Measurements from ENCODE around the gene RLN3. TPM values are rescaled to one million over a fixed set of nuclear protein-coding genes. Genes with fewer than 3 reads are reported as not detected.

Gene RLN3
- total and polyA plus RNA-seq, 9 of the 15 experiments (the other 6 are each of a cell fraction or from before 2014, with no cell fraction given) = 0.31 to 1.2 (median 0.71) TPM; not detected in 6

DNA sequence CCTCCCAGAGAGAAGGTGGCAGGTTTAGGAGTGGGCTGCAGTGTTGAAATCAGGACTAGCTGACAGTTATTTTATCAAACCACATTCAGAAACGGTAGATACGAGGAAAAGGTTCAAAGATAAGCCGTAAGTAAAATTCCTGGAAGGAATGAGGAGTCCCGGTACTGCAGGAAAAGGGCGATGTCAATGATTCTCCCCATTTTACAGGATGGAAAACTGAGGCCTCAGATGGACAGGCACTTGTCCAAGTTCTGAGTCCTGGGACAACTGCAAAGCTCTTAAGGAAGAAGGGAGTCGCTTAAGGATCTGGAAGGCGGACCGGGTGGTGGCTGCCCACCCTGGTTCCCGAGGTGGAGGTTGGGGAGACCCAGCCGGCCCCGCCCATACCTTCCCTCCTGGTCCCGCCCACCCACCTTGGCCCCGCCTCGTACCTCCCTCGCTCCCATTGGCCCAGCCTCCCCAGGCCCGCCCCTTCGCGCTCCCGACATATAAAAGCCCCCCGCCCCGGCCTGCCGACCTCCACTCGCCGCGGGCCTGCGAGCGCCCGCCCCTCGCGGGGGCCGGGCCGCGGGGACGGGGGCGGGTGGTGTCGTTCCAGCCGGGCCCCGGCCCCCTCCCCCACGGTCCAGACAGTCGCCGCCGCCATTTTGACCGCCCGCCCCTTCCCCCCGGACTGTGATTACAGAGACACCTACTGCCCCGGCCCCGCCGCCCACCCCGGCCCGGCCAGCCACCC lies 22.4 kb upstream of the RLN3 start (continued):
- TF ChIP-seq, protein P1, sequence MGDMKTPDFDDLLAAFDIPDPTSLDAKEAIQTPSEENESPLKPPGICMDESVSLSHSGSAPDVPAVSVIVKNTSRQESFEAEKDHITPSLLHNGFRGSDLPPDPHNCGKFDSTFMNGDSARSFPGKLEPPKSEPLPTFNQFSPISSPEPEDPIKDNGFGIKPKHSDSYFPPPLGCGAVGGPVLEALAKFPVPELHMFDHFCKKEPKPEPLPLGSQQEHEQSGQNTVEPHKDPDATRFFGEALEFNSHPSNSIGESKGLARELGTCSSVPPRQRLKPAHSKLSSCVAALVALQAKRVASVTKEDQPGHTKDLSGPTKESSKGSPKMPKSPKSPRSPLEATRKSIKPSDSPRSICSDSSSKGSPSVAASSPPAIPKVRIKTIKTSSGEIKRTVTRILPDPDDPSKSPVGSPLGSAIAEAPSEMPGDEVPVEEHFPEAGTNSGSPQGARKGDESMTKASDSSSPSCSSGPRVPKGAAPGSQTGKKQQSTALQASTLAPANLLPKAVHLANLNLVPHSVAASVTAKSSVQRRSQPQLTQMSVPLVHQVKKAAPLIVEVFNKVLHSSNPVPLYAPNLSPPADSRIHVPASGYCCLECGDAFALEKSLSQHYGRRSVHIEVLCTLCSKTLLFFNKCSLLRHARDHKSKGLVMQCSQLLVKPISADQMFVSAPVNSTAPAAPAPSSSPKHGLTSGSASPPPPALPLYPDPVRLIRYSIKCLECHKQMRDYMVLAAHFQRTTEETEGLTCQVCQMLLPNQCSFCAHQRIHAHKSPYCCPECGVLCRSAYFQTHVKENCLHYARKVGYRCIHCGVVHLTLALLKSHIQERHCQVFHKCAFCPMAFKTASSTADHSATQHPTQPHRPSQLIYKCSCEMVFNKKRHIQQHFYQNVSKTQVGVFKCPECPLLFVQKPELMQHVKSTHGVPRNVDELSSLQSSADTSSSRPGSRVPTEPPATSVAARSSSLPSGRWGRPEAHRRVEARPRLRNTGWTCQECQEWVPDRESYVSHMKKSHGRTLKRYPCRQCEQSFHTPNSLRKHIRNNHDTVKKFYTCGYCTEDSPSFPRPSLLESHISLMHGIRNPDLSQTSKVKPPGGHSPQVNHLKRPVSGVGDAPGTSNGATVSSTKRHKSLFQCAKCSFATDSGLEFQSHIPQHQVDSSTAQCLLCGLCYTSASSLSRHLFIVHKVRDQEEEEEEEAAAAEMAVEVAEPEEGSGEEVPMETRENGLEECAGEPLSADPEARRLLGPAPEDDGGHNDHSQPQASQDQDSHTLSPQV (IDR thresholded peaks at IDR 0.05) = no peak
- TF ChIP-seq TEAD4 (IDR thresholded peaks at IDR 0.05; ENCODE audit: low read length) = peak; percentile 30; the same call in 1 of the 2 replicates
- TF ChIP-seq TEAD4 (CRISPR knock-in tag; IDR thresholded peaks at IDR 0.05; ENCODE audit: borderline replicate concordance) = no peak
- TF ChIP-seq, protein P2, sequence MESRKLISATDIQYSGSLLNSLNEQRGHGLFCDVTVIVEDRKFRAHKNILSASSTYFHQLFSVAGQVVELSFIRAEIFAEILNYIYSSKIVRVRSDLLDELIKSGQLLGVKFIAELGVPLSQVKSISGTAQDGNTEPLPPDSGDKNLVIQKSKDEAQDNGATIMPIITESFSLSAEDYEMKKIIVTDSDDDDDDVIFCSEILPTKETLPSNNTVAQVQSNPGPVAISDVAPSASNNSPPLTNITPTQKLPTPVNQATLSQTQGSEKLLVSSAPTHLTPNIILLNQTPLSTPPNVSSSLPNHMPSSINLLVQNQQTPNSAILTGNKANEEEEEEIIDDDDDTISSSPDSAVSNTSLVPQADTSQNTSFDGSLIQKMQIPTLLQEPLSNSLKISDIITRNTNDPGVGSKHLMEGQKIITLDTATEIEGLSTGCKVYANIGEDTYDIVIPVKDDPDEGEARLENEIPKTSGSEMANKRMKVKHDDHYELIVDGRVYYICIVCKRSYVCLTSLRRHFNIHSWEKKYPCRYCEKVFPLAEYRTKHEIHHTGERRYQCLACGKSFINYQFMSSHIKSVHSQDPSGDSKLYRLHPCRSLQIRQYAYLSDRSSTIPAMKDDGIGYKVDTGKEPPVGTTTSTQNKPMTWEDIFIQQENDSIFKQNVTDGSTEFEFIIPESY (CRISPR knock-in tag; IDR thresholded peaks at IDR 0.05) = peak; percentile 73
- TF ChIP-seq, protein P3, sequence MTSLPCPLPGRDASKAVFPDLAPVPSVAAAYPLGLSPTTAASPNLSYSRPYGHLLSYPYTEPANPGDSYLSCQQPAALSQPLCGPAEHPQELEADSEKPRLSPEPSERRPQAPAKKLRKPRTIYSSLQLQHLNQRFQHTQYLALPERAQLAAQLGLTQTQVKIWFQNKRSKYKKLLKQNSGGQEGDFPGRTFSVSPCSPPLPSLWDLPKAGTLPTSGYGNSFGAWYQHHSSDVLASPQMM (CRISPR knock-in tag; IDR thresholded peaks at IDR 0.05) = no peak
- TF ChIP-seq ZNF764 (CRISPR knock-in tag; IDR thresholded peaks at IDR 0.05; ENCODE audit: low read depth) = no peak
- TF ChIP-seq RBM22 (IDR thresholded peaks at IDR 0.05; ENCODE audit: low read depth, low read length, poor library complexity, severe bottlenecking) = no peak
- TF ChIP-seq KLF13 (tag; IDR thresholded peaks at IDR 0.05; ENCODE audit: borderline replicate concordance, low read depth) = peak; percentile 32; the same call in 1 of the 2 replicates
- TF ChIP-seq ILK (tag; IDR thresholded peaks at IDR 0.05; ENCODE audit: borderline replicate concordance, low read depth) = no peak
- peak; percentile 90 for TF ChIP-seq MTA3 (IDR thresholded peaks at IDR 0.05; ENCODE audit: borderline replicate concordance)
- no peak for TF ChIP-seq RBM15 (IDR thresholded peaks at IDR 0.05; ENCODE audit: insufficient read depth, low read length)
- TF ChIP-seq SIN3A (IDR thresholded peaks at IDR 0.05; ENCODE audit: borderline replicate concordance in 2 of 2, control insufficient read depth in 1 of 2, low read depth in 2 of 2, low read length in 2 of 2) = 0 out of 4 replicates have a peak, but pooled peaks of 1 of the 2 experiments have one; percentile 52
- TF ChIP-seq, protein P4, sequence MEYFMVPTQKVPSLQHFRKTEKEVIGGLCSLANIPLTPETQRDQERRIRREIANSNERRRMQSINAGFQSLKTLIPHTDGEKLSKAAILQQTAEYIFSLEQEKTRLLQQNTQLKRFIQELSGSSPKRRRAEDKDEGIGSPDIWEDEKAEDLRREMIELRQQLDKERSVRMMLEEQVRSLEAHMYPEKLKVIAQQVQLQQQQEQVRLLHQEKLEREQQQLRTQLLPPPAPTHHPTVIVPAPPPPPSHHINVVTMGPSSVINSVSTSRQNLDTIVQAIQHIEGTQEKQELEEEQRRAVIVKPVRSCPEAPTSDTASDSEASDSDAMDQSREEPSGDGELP (CRISPR knock-in tag; IDR thresholded peaks at IDR 0.05; ENCODE audit: borderline replicate concordance) = no peak
- no peak for TF ChIP-seq CBX8 (IDR thresholded peaks at IDR 0.05; ENCODE audit: borderline replicate concordance, extremely low read depth, low read depth, low read length, poor library complexity, severe bottlenecking)
- peak; percentile 71 to 75 for TF ChIP-seq MAZ (CRISPR knock-in tag; conservative IDR thresholded peaks at IDR 0.05 in 1 of 2, IDR thresholded peaks at IDR 0.05 in 1 of 2)
- no peak for TF ChIP-seq EHMT2 (IDR thresholded peaks at IDR 0.05)

Measured in K562 (cell line).